AG04450 (cell line): Measurements from ENCODE around the gene DEGS2. TPM values are rescaled to one million over a fixed set of nuclear protein-coding genes. Genes with fewer than 3 reads are reported as not detected.

ENCODE experiments used
- CTCF ChIA-PET: fragments of 300-600, 350-600 bp; formaldehyde crosslinking; extraction: SDS; loops from one replicate; lab custom pipeline; 2022; ENCODE audit warnings: antibody characterized with exemption, inconsistent platforms; lab: Charles Lee
- POLR2A ChIA-PET: fragments of 350-600 bp; formaldehyde crosslinking; extraction: SDS; loops from one replicate; lab custom pipeline; 2021; ENCODE audit warnings: antibody characterized with exemption, inconsistent platforms; lab: Yijun Ruan, JAX
- DNase-seq: peaks from one replicate; pipeline ENCODE4 v3.0.0-alpha.2; 2011; ENCODE audit warnings: low read depth, low spot score
- H3K27ac ChIP-seq: one replicate; pipeline ENCODE4 v1.5.1; 2012; ENCODE audit warnings: low read depth, low read length, control low read depth
- H3K27me3 ChIP-seq: one replicate; pipeline ENCODE4 v1.6.0; 2012; ENCODE audit warnings: low read length; ENCODE audit not compliant: control insufficient read depth, insufficient read depth
- H3K4me3 ChIP-seq: 2 replicates; pipeline ENCODE4 v1.5.1; 2011; ENCODE audit warnings: mild to moderate bottlenecking, low read depth, low read length, control low read depth
- H3K9me3 ChIP-seq: 2 replicates; pipeline ENCODE4 v1.5.1; 2012; ENCODE audit warnings: low read length; ENCODE audit not compliant: control insufficient read depth, insufficient read depth
- CTCF ChIP-seq: IDR thresholded peaks from 2 replicates; pipeline ENCODE4 v1.5.1; 2011; ENCODE audit warnings: low read depth, low read length, control low read depth, inconsistent platforms
- polyA plus RNA-seq: library from polyadenylated mRNA; depleted of rRNA; stranded (reverse); fragments of >200 nt; gene quantifications from 2 replicates; pipeline ENCODE4 v1.2.3, GENCODE V29; 2011

DEGS2 gene
- polyA plus RNA-seq, 1 experiment = not detected

- CTCF ChIA-PET = no interaction called here
- Histone ChIP-seq H3K4me3 (no peak overlapping the region), H3K27me3 (peaks cover 38% of the 10 kb centered on the region), H3K9me3 (peaks cover 32% of the 10 kb centered on the region), H3K27ac (no peak overlapping the region)
- no peak for DNase-seq
- TF ChIP-seq CTCF = no peak
- POLR2A ChIA-PET = no interaction called here
These were observed 2.7 kb downstream of the DEGS2 start for GRCh38 chr14:100156776-100157175.

- CTCF ChIA-PET = interaction anchor here (1.5 to 1.7 kb wide), 3 partner anchors 10 to 174 kb away, joined by 4 to 8 read pairs (median 5); no protein-coding TSS in a partner anchor
- Histone ChIP-seq H3K27me3 (peaks cover 36% of the 10 kb centered on the region), H3K27ac (no peak overlapping the region), H3K4me3 (no peak overlapping the region), H3K9me3 (peaks cover 32% of the 10 kb centered on the region)
- DNase-seq = no peak
- POLR2A ChIA-PET = no interaction called here
- no peak for TF ChIP-seq CTCF
These were observed 3.5 kb downstream of the DEGS2 start for GRCh38 chr14:100155756-100156616.

GRCh38 chr14:100155049-100155621 lies 4.3 kb downstream of the DEGS2 start:
- Histone ChIP-seq H3K9me3 (peaks cover 26% of the 10 kb centered on the region), H3K27ac (no peak overlapping the region), H3K4me3 (no peak overlapping the region), H3K27me3 (peaks cover 28% of the 10 kb centered on the region)
- ChIA-PET POLR2A (no interaction called here), CTCF (interaction anchor here (0.9 to 1.7 kb wide), 4 partner anchors 10 to 173 kb away, joined by 3 to 8 read pairs (median 4); no protein-coding TSS in a partner anchor)
- no peak for DNase-seq
- TF ChIP-seq CTCF = peak; percentile 44

- POLR2A ChIA-PET = no interaction called here
These were observed 5.9 kb downstream of the DEGS2 start for GRCh38 chr14:100153560-100153959.

More at GRCh38 chr14:100153560-100153959, 5.9 kb downstream of the DEGS2 start:
- CTCF ChIA-PET = no interaction called here
- H3K9me3 ChIP-seq = peaks cover 22% of the 10 kb centered on the region
- H3K4me3 ChIP-seq = no peak overlapping the region
- TF ChIP-seq CTCF = no peak
- H3K27me3 ChIP-seq = peaks cover 21% of the 10 kb centered on the region
- H3K27ac ChIP-seq = no peak overlapping the region
- DNase-seq = no peak
